ENCODE results near the gene PTPRD.

DNA sequence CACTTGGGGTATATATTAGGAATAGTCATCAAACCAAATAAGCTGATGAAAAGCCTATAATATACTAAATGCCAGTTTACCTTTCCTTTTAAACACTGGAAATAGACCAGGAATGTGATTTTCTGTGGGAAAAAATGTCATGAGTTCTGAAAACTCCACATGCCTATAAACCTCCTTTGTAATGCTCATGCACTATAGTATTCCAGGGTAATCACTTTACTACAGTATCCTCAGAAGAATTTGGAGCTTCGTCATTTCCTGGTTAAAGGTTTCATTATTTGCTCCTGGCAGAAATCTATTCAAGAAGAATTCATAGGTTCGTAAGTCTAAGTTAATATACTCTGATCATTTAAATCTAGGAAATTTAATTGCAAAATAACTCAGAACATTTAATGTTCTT lies 1736.5 kb downstream of the PTPRD start:
- TF ChIP-seq, protein P1, sequence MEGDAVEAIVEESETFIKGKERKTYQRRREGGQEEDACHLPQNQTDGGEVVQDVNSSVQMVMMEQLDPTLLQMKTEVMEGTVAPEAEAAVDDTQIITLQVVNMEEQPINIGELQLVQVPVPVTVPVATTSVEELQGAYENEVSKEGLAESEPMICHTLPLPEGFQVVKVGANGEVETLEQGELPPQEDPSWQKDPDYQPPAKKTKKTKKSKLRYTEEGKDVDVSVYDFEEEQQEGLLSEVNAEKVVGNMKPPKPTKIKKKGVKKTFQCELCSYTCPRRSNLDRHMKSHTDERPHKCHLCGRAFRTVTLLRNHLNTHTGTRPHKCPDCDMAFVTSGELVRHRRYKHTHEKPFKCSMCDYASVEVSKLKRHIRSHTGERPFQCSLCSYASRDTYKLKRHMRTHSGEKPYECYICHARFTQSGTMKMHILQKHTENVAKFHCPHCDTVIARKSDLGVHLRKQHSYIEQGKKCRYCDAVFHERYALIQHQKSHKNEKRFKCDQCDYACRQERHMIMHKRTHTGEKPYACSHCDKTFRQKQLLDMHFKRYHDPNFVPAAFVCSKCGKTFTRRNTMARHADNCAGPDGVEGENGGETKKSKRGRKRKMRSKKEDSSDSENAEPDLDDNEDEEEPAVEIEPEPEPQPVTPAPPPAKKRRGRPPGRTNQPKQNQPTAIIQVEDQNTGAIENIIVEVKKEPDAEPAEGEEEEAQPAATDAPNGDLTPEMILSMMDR (IDR thresholded peaks at IDR 0.05), result no peak
- TF ChIP-seq EZH2phosphoT487 (IDR thresholded peaks at IDR 0.05), result no peak

Data from neural progenitor cell (in vitro differentiated cells).